Esophagus (tissue), 2 donors: Measurements from ENCODE around the gene ADD3. TPM values are rescaled to one million over a fixed set of nuclear protein-coding genes. Genes with fewer than 3 reads are reported as not detected.

Experiments
- H3K27ac ChIP-seq, 2 donors: one replicate each; pipeline ENCODE4 v1.5.1; 2013; ENCODE audit warnings: low read depth in 2 of 2, mild to moderate bottlenecking in 2 of 2, inconsistent platforms in 1 of 2, low read length in 1 of 2, moderate library complexity in 1 of 2
- H3K27me3 ChIP-seq, 2 donors: one replicate each; pipeline ENCODE4 v1.6.1; 2013; ENCODE audit warnings: low read length in 2 of 2, control low read depth in 1 of 2, mild to moderate bottlenecking in 1 of 2; ENCODE audit not compliant: insufficient read depth in 2 of 2, control insufficient read depth in 1 of 2
- H3K36me3 ChIP-seq, 2 donors: one replicate each; pipeline ENCODE4 v1.6.1; 2013; ENCODE audit warnings: low read length in 1 of 2; ENCODE audit not compliant: control insufficient read depth in 2 of 2, insufficient read depth in 2 of 2
- H3K4me1 ChIP-seq, 2 donors: one replicate each; pipeline ENCODE4 v1.6.1; 2013; ENCODE audit warnings: low read length in 1 of 2; ENCODE audit not compliant: control insufficient read depth in 2 of 2, insufficient read depth in 2 of 2
- H3K4me3 ChIP-seq, 2 donors: one replicate each; pipeline ENCODE4 v1.5.1; 2013; ENCODE audit warnings: low read length in 2 of 2, mild to moderate bottlenecking in 2 of 2, low read depth in 1 of 2, moderate library complexity in 1 of 2
- H3K9me3 ChIP-seq, 2 donors: one replicate each; pipeline ENCODE4 v1.6.1; 2013; ENCODE audit warnings: mild to moderate bottlenecking in 2 of 2, low read depth in 1 of 2, low read length in 1 of 2, moderate library complexity in 1 of 2; ENCODE audit not compliant: control insufficient read depth in 2 of 2, insufficient read depth in 1 of 2
- WGBS, 2 donors: extraction: QIAGEN DNeasy Blood & Tissue Kit; methylation state at CpG; one replicate each; pipeline ENCODE4 v1.1.7; 2013; 5-methylcytosine and 5-hydroxymethylcytosine counted together
- polyA plus RNA-seq, 2 donors: library from polyadenylated mRNA; stranded (reverse); fragments of 200-250 nt; gene quantifications; one replicate each; pipeline ENCODE4 v1.2.3, GENCODE V29; 2013
- donor health status: healthy with polysubstance abuse.
- donor health status: Bipolar disorder and iron deficiency.

Gene ADD3
- polyA plus RNA-seq, 2 donors, result 20.0 to 24.0 TPM

- Histone ChIP-seq H3K4me1 (peaks cover 2 to 7% of the 10 kb centered on the region in 2 donors), H3K27ac (no peak overlapping the region), H3K4me3 (no peak overlapping the region), H3K27me3 (peaks cover 0 to 3% of the 10 kb centered on the region in 2 donors), H3K9me3 (no peaks in the 10 kb centered on the region), H3K36me3 (no peaks in the 10 kb centered on the region)
- 30 to 34% methylated on average over 8 of the region's 8 CpGs for WGBS, 2 donors
These were observed 143.7 kb downstream of the ADD3 start for GRCh38 chr10:110151467-110151866.

- no peak overlapping the region for H3K4me3 ChIP-seq
- WGBS, 2 donors, result 37 to 56% methylated on average over 6 of the region's 6 CpGs
- no peaks in the 10 kb centered on the region for H3K36me3 ChIP-seq
- no peaks in the 10 kb centered on the region for H3K9me3 ChIP-seq
- no peak overlapping the region for H3K27ac ChIP-seq
- peaks cover 0 to 3% of the 10 kb centered on the region in 2 donors for H3K27me3 ChIP-seq
- H3K4me1 ChIP-seq, result peaks cover 2 to 7% of the 10 kb centered on the region in 2 donors
These were observed 144.2 kb downstream of the ADD3 start for GRCh38 chr10:110151971-110152370.

- H3K4me3 ChIP-seq, result no peak overlapping the region
- 89 to 90% methylated on average over 7 of the region's 7 CpGs for WGBS, 2 donors
- H3K27ac ChIP-seq, result no peak overlapping the region
- H3K36me3 ChIP-seq, result no peaks in the 10 kb centered on the region
- peaks cover 0 to 3% of the 10 kb centered on the region in 2 donors for H3K27me3 ChIP-seq
- H3K4me1 ChIP-seq, result peaks cover 0 to 7% of the 10 kb centered on the region in 2 donors
- no peaks in the 10 kb centered on the region for H3K9me3 ChIP-seq
These were observed 145.6 kb downstream of the ADD3 start for GRCh38 chr10:110153396-110153795.

GRCh38 chr10:110156046-110156445 lies 148.3 kb downstream of the ADD3 start:
- peaks cover 0 to 7% of the 10 kb centered on the region in 2 donors for H3K4me1 ChIP-seq
- no peak overlapping the region for H3K4me3 ChIP-seq
- H3K27ac ChIP-seq, result no peak overlapping the region
- no peaks in the 10 kb centered on the region for H3K9me3 ChIP-seq
- no peaks in the 10 kb centered on the region for H3K27me3 ChIP-seq
- H3K36me3 ChIP-seq, result no peaks in the 10 kb centered on the region
- WGBS, 2 donors, result 95 to 97% methylated on average over 8 of the region's 8 CpGs

GRCh38 chr10:110158051-110159005 lies 150.5 kb downstream of the ADD3 start:
- Histone ChIP-seq H3K9me3 (no peaks in the 10 kb centered on the region), H3K27me3 (no peaks in the 10 kb centered on the region), H3K36me3 (no peaks in the 10 kb centered on the region), H3K27ac (no peak overlapping the region), H3K4me3 (no peak overlapping the region), H3K4me1 (no peaks in the 10 kb centered on the region)
- 86% methylated on average over 11 of the region's 11 CpGs for WGBS, 2 donors

GRCh38 chr10:110160081-110160480 lies 152.3 kb downstream of the ADD3 start:
- no peaks in the 10 kb centered on the region for H3K36me3 ChIP-seq
- no peak overlapping the region for H3K27ac ChIP-seq
- H3K27me3 ChIP-seq, result no peaks in the 10 kb centered on the region
- no peaks in the 10 kb centered on the region for H3K9me3 ChIP-seq
- H3K4me3 ChIP-seq, result no peak overlapping the region
- H3K4me1 ChIP-seq, result no peaks in the 10 kb centered on the region
- 87% methylated on average over 4 of the region's 4 CpGs for WGBS, 2 donors

- no peaks in the 10 kb centered on the region for H3K9me3 ChIP-seq
- no peak overlapping the region for H3K27ac ChIP-seq
- H3K27me3 ChIP-seq, result no peaks in the 10 kb centered on the region
- no peak overlapping the region for H3K4me3 ChIP-seq
- H3K4me1 ChIP-seq, result no peaks in the 10 kb centered on the region
- H3K36me3 ChIP-seq, result no peaks in the 10 kb centered on the region
These were observed 152.7 kb downstream of the ADD3 start for GRCh38 chr10:110160522-110160921.

- Histone ChIP-seq H3K27ac (no peak overlapping the region), H3K27me3 (no peaks in the 10 kb centered on the region), H3K36me3 (no peaks in the 10 kb centered on the region), H3K4me1 (no peaks in the 10 kb centered on the region), H3K4me3 (no peak overlapping the region), H3K9me3 (no peaks in the 10 kb centered on the region)
- 50 to 54% methylated on average over 6 of the region's 6 CpGs for WGBS, 2 donors
These were observed 155.0 kb downstream of the ADD3 start for GRCh38 chr10:110162741-110163145.

GRCh38 chr10:110163192-110163773 lies 155.5 kb downstream of the ADD3 start:
- no peak overlapping the region for H3K4me3 ChIP-seq
- 79 to 80% methylated on average over 5 of the region's 5 CpGs for WGBS, 2 donors
- H3K27ac ChIP-seq, result no peak overlapping the region
- no peaks in the 10 kb centered on the region for H3K27me3 ChIP-seq
- H3K36me3 ChIP-seq, result no peaks in the 10 kb centered on the region
- no peaks in the 10 kb centered on the region for H3K4me1 ChIP-seq
- H3K9me3 ChIP-seq, result no peaks in the 10 kb centered on the region
